B cell (primary cell): ENCODE data around the gene ACTL8.

Source experiments
- CTCF ChIP-seq: fragments of 200-600 bp; IDR thresholded peaks from one replicate; pipeline ENCODE4 v1.8.0; 2022; ENCODE audit warnings: antibody characterized with exemption, mild to moderate bottlenecking
- EZH2 ChIP-seq: IDR thresholded peaks from 2 replicates; pipeline ENCODE4 v1.6.1; 2012; ENCODE audit warnings: borderline replicate concordance, low read depth, mild to moderate bottlenecking, moderate library complexity, low read length; ENCODE audit not compliant: insufficient read depth, poor library complexity, severe bottlenecking

- TF ChIP-seq CTCF (no peak), EZH2 (no peak)
Observed at GRCh38 chr1:17874710-17875109, 119.6 kb downstream of the ACTL8 start.
